Natural killer cell (primary cell): ENCODE measurements around the gene RASGEF1C. TPM values are rescaled to one million over a fixed set of nuclear protein-coding genes. Genes with fewer than 3 reads are reported as not detected.

Experiments
- ATAC-seq, 3 donors: fragments of 150-1000 bp in 2 of 3; fragments of 200-7000 bp in 1 of 3; cut with Tn5 transposase; 1 replicate in 1 of 3; 2 replicates in 2 of 3; pipeline ENCODE4 v1.10.0; 2021; ENCODE audit warnings: mild to moderate bottlenecking in 2 of 3, moderate library complexity in 2 of 3
- DNase-seq, 2 donors: peaks; one replicate each; pipeline versions ENCODE4 v3.0.0 to v3.0.0-alpha.2; 2013 to 2021; ENCODE audit warnings: mixed read lengths in 1 of 2
- H3K27ac ChIP-seq: one replicate; pipeline ENCODE4 v1.5.1; 2013; ENCODE audit warnings: mild to moderate bottlenecking, low read length
- H3K27me3 ChIP-seq: one replicate; pipeline ENCODE4 v1.6.1; 2013; ENCODE audit warnings: low read length; ENCODE audit not compliant: control insufficient read depth, insufficient read depth
- H3K36me3 ChIP-seq: one replicate; pipeline ENCODE4 v1.6.1; 2013; ENCODE audit warnings: low read length; ENCODE audit not compliant: control insufficient read depth, insufficient read depth
- H3K4me1 ChIP-seq: one replicate; pipeline ENCODE4 v1.6.1; 2013; ENCODE audit warnings: low read length; ENCODE audit not compliant: control insufficient read depth, insufficient read depth
- H3K4me3 ChIP-seq: one replicate; pipeline ENCODE4 v1.5.1; 2013; ENCODE audit warnings: low read length
- H3K9me3 ChIP-seq: one replicate; pipeline ENCODE4 v1.6.1; 2013; ENCODE audit warnings: low read length; ENCODE audit not compliant: control insufficient read depth, insufficient read depth
- H3K27ac Mint-ChIP-seq, 2 donors: one replicate each; pipeline ENCODE4 v1.8.0; 2022; ENCODE audit warnings: mild to moderate bottlenecking in 2 of 2, mixed read lengths in 2 of 2, moderate library complexity in 1 of 2
- H3K27me3 Mint-ChIP-seq, 2 donors: one replicate each; pipeline ENCODE4 v1.8.0; 2022; ENCODE audit warnings: low read depth in 2 of 2, mixed read lengths in 2 of 2
- H3K36me3 Mint-ChIP-seq: one replicate; pipeline ENCODE4 v1.8.0; 2022; ENCODE audit warnings: mixed read lengths
- H3K4me1 Mint-ChIP-seq, 2 donors: one replicate each; pipeline ENCODE4 v1.8.0; 2022; ENCODE audit warnings: mixed read lengths in 2 of 2
- H3K4me3 Mint-ChIP-seq: one replicate; pipeline ENCODE4 v1.8.0; 2022; ENCODE audit warnings: mild to moderate bottlenecking, moderate library complexity, mixed read lengths
- H3K9me3 Mint-ChIP-seq, 2 donors: one replicate each; pipeline ENCODE4 v1.8.0; 2022; ENCODE audit warnings: mixed read lengths in 2 of 2
- CTCF ChIP-seq: fragments of 200-600 bp; IDR thresholded peaks from one replicate; pipeline ENCODE4 v1.8.0; 2022; ENCODE audit warnings: antibody characterized with exemption
- WGBS: methylation state at CpG from one replicate; pipeline ENCODE4 v1.1.7; 2013; ENCODE audit warnings: missing lambda C conversion rate; ENCODE audit not compliant: insufficient coverage; 5-methylcytosine and 5-hydroxymethylcytosine counted together
- intact Hi-C: fragments of 100-400 bp; cut with micrococcal nuclease; formaldehyde crosslinking; loops from one replicate; pipeline ENCODE4 v1.14.2; 2022
- total RNA-seq, 4 donors: library from RNA; stranded (reverse); fragments of 120-200 nt in 1 of 4; gene quantifications; one replicate each; pipeline versions ENCODE4 v1.2.3 to v1.2.4, GENCODE V29; 2013 to 2022

RASGEF1C gene
- total RNA-seq, 3 donors from 2014 or later (not counting 1 experiment from before 2014, with no cell fraction given): not detected

DNA sequence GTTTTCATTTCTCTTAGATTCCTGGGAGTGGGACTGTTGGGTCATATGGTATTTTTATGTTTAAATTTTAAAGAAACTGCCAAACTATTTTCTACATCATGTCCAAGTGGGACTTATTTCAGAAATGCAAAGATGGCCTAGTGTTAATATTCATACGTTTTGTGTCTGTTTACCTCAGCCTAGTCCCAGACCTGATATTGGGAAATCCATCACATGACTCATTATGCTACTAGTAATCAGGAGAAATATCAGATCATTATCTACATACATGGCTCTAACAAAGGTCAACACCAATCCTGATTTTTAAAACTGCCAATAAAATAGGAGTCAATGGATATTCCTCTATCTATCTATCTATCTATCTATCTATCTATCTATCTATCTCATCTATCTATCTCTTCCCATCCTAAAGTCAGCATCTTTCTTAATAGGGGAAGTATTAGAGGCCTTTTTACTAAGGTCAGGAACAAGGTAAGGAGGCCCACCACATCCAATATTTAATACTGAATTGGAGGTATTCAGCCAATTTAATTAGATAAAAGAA lies 4.7 kb downstream of the RASGEF1C start:
- Mint-ChIP-seq H3K9me3 (no peaks in the 10 kb centered on the region), H3K36me3 (no peaks in the 10 kb centered on the region), H3K4me1 (peaks cover 8 to 9% of the 10 kb centered on the region in 2 donors), H3K27ac (no peak overlapping the region), H3K4me3 (no peak overlapping the region), H3K27me3 (peaks cover 24% of the 10 kb centered on the region in 2 donors)
- no peak overlapping the region for H3K27ac ChIP-seq
- H3K27me3 ChIP-seq: peaks cover 14% of the 10 kb centered on the region
- intact Hi-C loops: loop anchor here (5.0 to 10.0 kb wide), 2 partner anchors 110 to 268 kb away; no protein-coding TSS in a partner anchor
- no peak for ATAC-seq
- no peak overlapping the region for H3K4me3 ChIP-seq
- H3K9me3 ChIP-seq: no peaks in the 10 kb centered on the region
- DNase-seq: no peak
- no peak for TF ChIP-seq CTCF
- no peaks in the 10 kb centered on the region for H3K36me3 ChIP-seq
- 95% methylated on average over 1 of the region's 1 CpG for WGBS
- peaks cover 7% of the 10 kb centered on the region for H3K4me1 ChIP-seq

DNA sequence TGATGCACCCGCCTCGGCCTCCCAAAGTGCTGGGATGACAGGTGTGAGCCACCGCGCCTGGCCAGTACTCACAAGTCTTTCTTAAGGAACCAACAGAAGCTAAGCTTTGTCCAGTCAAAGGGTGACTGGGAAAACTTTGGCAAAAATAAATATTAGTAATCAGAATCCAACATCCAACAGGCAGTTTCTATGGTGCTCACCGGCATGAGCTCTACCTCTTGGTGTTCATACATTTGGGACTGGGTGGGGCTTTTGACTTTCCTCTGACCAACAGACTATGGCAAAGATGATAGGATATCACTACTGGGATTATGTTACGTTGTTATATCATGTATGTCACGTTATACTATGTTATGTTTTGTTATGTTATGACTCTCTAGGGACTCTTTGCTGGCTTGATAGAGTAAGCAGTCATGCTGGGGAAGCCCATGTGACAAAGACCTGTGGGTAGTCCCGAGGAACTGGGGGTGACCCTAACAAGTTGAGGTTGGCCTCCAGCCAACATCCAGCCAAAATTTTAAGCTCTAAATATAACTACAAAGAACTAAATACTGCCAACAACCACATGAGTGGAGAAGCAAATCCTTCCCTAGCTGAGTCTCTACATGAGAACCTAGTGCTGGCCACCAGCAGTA lies 6.0 kb downstream of the RASGEF1C start:
- Mint-ChIP-seq H3K9me3 (no peaks in the 10 kb centered on the region), H3K27ac (no peak overlapping the region), H3K4me3 (no peak overlapping the region), H3K4me1 (peaks cover 3% of the 10 kb centered on the region in 2 donors), H3K36me3 (no peaks in the 10 kb centered on the region), H3K27me3 (peaks cover 18 to 19% of the 10 kb centered on the region in 2 donors)
- ATAC-seq (no peak), DNase-seq (no peak)
- Histone ChIP-seq H3K9me3 (no peaks in the 10 kb centered on the region), H3K4me1 (no peaks in the 10 kb centered on the region), H3K27ac (no peak overlapping the region), H3K4me3 (no peak overlapping the region), H3K27me3 (peaks cover 8% of the 10 kb centered on the region), H3K36me3 (no peaks in the 10 kb centered on the region)
- TF ChIP-seq CTCF: no peak
- intact Hi-C loops: loop anchor here (5.0 to 10.0 kb wide), 2 partner anchors 112 to 269 kb away; no protein-coding TSS in a partner anchor
- WGBS: 84% methylated on average over 8 of the region's 8 CpGs

DNA sequence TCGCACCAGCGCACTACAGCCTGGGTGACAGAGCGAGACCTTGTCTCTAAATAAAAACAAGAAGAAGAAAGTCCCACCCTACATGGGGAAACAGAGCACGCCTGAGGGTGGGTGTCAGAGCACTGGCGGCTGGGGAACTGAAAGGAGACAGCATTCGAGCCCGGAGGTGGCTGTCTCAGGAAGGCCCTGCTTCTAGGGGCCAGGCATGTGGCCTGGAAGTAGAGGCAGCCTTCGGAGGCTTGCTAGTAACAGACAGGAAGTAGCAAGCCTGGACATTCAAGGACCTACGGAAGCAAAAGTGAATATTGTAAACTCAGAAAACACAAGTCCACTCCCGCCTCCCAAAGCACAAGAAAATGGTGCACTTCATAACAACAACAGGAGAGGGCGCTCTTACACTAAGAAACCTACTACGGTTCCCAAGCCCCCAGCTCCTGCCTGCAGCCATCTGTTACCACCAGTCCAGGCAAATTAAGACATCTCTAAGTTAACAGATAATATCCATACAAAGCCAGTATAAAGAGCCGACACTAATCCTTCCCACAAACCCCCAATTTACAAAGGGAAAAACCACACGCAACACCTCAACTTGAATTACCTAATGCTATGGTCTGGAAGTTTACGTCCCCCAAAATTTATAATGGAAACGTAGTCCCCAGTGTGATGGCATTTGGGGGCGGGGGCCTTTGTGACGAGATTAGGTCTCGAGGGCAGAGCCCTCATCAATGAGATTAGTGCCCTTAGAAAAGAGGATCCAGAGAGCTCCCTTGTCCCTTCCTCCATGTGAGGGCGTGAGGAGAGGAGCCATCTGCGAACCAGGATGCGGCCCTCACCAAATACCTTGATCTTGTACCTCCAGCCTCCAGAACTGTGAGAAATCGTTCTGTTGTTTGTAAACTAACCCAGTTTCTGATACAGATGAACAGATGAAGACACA lies 7.7 kb downstream of the RASGEF1C start:
- intact Hi-C loops: loop anchor here (5.0 to 10.0 kb wide), 2 partner anchors 113 to 271 kb away; no protein-coding TSS in a partner anchor
- no peak for ATAC-seq
- Histone ChIP-seq H3K27ac (no peak overlapping the region), H3K36me3 (no peaks in the 10 kb centered on the region), H3K4me1 (no peaks in the 10 kb centered on the region), H3K4me3 (no peak overlapping the region), H3K9me3 (no peaks in the 10 kb centered on the region), H3K27me3 (no peaks in the 10 kb centered on the region)
- no peaks in the 10 kb centered on the region for H3K36me3 Mint-ChIP-seq
- H3K4me1 Mint-ChIP-seq: no peaks in the 10 kb centered on the region
- peaks cover 6 to 8% of the 10 kb centered on the region in 2 donors for H3K27me3 Mint-ChIP-seq
- no peak for TF ChIP-seq CTCF
- DNase-seq: peak in 1 of 2 donors; percentile 41
- WGBS: 87% methylated on average over 23 of the region's 23 CpGs
- H3K27ac Mint-ChIP-seq: no peak overlapping the region
- no peak overlapping the region for H3K4me3 Mint-ChIP-seq
- no peaks in the 10 kb centered on the region for H3K9me3 Mint-ChIP-seq
